Natural killer cell (primary cell): ENCODE data around the gene PDGFRB. TPM values are rescaled to one million over a fixed set of nuclear protein-coding genes. Genes with fewer than 3 reads are reported as not detected.

ENCODE experiments used
- ATAC-seq, 3 donors: fragments of 150-1000 bp in 2 of 3; fragments of 200-7000 bp in 1 of 3; cut with Tn5 transposase; 1 replicate in 1 of 3; 2 replicates in 2 of 3; pipeline ENCODE4 v1.10.0; 2021; ENCODE audit warnings: mild to moderate bottlenecking in 2 of 3, moderate library complexity in 2 of 3
- DNase-seq, 2 donors: peaks; one replicate each; pipeline versions ENCODE4 v3.0.0 to v3.0.0-alpha.2; 2013 to 2021; ENCODE audit warnings: mixed read lengths in 1 of 2
- H3K27ac ChIP-seq: one replicate; pipeline ENCODE4 v1.5.1; 2013; ENCODE audit warnings: mild to moderate bottlenecking, low read length
- H3K27me3 ChIP-seq: one replicate; pipeline ENCODE4 v1.6.1; 2013; ENCODE audit warnings: low read length; ENCODE audit not compliant: control insufficient read depth, insufficient read depth
- H3K36me3 ChIP-seq: one replicate; pipeline ENCODE4 v1.6.1; 2013; ENCODE audit warnings: low read length; ENCODE audit not compliant: control insufficient read depth, insufficient read depth
- H3K4me1 ChIP-seq: one replicate; pipeline ENCODE4 v1.6.1; 2013; ENCODE audit warnings: low read length; ENCODE audit not compliant: control insufficient read depth, insufficient read depth
- H3K4me3 ChIP-seq: one replicate; pipeline ENCODE4 v1.5.1; 2013; ENCODE audit warnings: low read length
- H3K9me3 ChIP-seq: one replicate; pipeline ENCODE4 v1.6.1; 2013; ENCODE audit warnings: low read length; ENCODE audit not compliant: control insufficient read depth, insufficient read depth
- H3K27ac Mint-ChIP-seq, 2 donors: one replicate each; pipeline ENCODE4 v1.8.0; 2022; ENCODE audit warnings: mild to moderate bottlenecking in 2 of 2, mixed read lengths in 2 of 2, moderate library complexity in 1 of 2
- H3K27me3 Mint-ChIP-seq, 2 donors: one replicate each; pipeline ENCODE4 v1.8.0; 2022; ENCODE audit warnings: low read depth in 2 of 2, mixed read lengths in 2 of 2
- H3K36me3 Mint-ChIP-seq: one replicate; pipeline ENCODE4 v1.8.0; 2022; ENCODE audit warnings: mixed read lengths
- H3K4me1 Mint-ChIP-seq, 2 donors: one replicate each; pipeline ENCODE4 v1.8.0; 2022; ENCODE audit warnings: mixed read lengths in 2 of 2
- H3K4me3 Mint-ChIP-seq: one replicate; pipeline ENCODE4 v1.8.0; 2022; ENCODE audit warnings: mild to moderate bottlenecking, moderate library complexity, mixed read lengths
- H3K9me3 Mint-ChIP-seq, 2 donors: one replicate each; pipeline ENCODE4 v1.8.0; 2022; ENCODE audit warnings: mixed read lengths in 2 of 2
- WGBS: methylation state at CpG from one replicate; pipeline ENCODE4 v1.1.7; 2013; ENCODE audit warnings: missing lambda C conversion rate; ENCODE audit not compliant: insufficient coverage; 5-methylcytosine and 5-hydroxymethylcytosine counted together
- intact Hi-C: fragments of 100-400 bp; cut with micrococcal nuclease; formaldehyde crosslinking; loops from one replicate; pipeline ENCODE4 v1.14.2; 2022
- total RNA-seq, 4 donors: library from RNA; stranded (reverse); fragments of 120-200 nt in 1 of 4; gene quantifications; one replicate each; pipeline versions ENCODE4 v1.2.3 to v1.2.4, GENCODE V29; 2013 to 2022
- TF ChIP-seq, protein P1 (sequence below): fragments of 200-600 bp; IDR thresholded peaks from one replicate; pipeline ENCODE4 v1.8.0; 2022; ENCODE audit warnings: antibody characterized with exemption

Gene PDGFRB
- total RNA-seq, 3 donors from 2014 or later (not counting 1 experiment from before 2014, with no cell fraction given) = 44.8 to 93.1 (median 61.6) TPM

DNA sequence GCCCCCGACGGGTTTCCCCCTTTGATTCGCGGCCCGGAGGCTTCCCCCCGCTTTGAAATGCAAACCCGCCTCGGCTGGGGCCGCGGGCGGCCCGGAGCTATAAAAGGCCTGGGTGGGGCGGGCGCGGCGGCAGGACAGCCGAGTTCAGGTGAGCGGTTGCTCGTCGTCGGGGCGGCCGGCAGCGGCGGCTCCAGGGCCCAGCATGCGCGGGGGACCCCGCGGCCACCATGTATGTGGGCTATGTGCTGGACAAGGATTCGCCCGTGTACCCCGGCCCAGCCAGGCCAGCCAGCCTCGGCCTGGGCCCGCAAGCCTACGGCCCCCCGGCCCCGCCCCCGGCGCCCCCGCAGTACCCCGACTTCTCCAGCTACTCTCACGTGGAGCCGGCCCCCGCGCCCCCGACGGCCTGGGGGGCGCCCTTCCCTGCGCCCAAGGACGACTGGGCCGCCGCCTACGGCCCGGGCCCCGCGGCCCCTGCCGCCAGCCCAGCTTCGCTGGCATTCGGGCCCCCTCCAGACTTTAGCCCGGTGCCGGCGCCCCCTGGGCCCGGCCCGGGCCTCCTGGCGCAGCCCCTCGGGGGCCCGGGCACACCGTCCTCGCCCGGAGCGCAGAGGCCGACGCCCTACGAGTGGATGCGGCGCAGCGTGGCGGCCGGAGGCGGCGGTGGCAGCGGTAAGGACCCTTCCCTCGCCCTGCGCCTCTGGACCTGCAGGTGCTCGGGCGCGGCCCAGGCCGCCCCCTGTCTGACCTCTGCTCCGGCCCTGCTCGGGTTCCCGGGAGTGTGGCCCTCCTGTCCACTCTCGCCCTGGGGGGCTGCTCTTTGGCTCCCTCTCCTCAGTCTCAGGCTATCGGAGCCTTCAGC lies 11.2 kb upstream of the PDGFRB start, which contains the start of gene CDX1:
TSS of gene CDX1 (plus strand) at position 129 of the 862 bp plus-strand sequence. CDS start at position 228, 99 bp downstream.
- Histone ChIP-seq H3K4me1 (peaks cover 4% of the 10 kb centered on the region), H3K4me3 (no peak within 1 kb of the TSS), H3K27ac (no peak within 1 kb of the TSS), H3K27me3 (peaks cover 12% of the 10 kb centered on the region), H3K9me3 (no peaks in the 10 kb centered on the region), H3K36me3 (no peaks in the 10 kb centered on the region)
- DNase-seq (no peak), ATAC-seq (no peak)
- TF ChIP-seq, protein P1, sequence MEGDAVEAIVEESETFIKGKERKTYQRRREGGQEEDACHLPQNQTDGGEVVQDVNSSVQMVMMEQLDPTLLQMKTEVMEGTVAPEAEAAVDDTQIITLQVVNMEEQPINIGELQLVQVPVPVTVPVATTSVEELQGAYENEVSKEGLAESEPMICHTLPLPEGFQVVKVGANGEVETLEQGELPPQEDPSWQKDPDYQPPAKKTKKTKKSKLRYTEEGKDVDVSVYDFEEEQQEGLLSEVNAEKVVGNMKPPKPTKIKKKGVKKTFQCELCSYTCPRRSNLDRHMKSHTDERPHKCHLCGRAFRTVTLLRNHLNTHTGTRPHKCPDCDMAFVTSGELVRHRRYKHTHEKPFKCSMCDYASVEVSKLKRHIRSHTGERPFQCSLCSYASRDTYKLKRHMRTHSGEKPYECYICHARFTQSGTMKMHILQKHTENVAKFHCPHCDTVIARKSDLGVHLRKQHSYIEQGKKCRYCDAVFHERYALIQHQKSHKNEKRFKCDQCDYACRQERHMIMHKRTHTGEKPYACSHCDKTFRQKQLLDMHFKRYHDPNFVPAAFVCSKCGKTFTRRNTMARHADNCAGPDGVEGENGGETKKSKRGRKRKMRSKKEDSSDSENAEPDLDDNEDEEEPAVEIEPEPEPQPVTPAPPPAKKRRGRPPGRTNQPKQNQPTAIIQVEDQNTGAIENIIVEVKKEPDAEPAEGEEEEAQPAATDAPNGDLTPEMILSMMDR = no peak
- H3K27me3 Mint-ChIP-seq = peaks cover 46 to 57% of the 10 kb centered on the region in 2 donors
- H3K4me1 Mint-ChIP-seq = peaks cover 0 to 5% of the 10 kb centered on the region in 2 donors
- WGBS = 32% methylated on average over 93 of the region's 93 CpGs
- H3K36me3 Mint-ChIP-seq = no peaks in the 10 kb centered on the region
- no peaks in the 10 kb centered on the region for H3K9me3 Mint-ChIP-seq
- intact Hi-C loops = no loop called here
- no peak within 1 kb of the TSS for H3K4me3 Mint-ChIP-seq
- no peak within 1 kb of the TSS for H3K27ac Mint-ChIP-seq

DNA sequence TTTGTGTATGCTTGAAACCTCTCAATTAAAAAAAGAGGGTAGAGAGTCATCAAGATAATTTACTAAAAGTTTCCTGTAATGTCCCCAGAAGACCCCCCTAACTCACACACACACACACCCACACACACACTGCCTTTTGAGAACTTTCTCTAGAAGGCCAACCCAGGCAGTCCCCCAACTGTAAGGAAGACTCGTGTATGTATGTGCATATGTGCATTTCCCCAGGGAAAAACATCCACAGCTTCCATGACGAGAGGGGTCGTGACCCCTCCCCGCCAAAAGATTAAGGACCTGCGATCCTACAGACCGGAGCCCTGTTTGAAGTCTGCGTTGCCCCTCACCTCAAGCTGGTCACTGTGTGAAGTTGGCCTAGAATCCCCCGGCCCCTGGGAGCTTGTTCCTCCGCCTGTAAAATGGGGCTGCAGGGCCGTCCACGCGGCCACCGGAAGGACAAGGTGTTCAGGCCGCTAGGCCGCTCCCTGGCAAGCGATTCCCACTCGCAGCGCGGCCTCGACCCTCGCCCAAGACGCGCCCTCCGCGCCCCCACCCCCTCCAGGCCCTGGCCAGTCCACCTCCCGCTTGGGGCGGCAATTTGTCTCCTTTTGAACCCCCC lies 10.5 kb upstream of the PDGFRB start:
- Mint-ChIP-seq H3K9me3 (no peaks in the 10 kb centered on the region), H3K27me3 (peaks cover 44 to 53% of the 10 kb centered on the region in 2 donors), H3K4me1 (peaks cover 0 to 10% of the 10 kb centered on the region in 2 donors), H3K27ac (no peak overlapping the region), H3K4me3 (no peak overlapping the region), H3K36me3 (no peaks in the 10 kb centered on the region)
- TF ChIP-seq, protein P1 = no peak
- Histone ChIP-seq H3K27ac (no peak overlapping the region), H3K9me3 (no peaks in the 10 kb centered on the region), H3K27me3 (peaks cover 12% of the 10 kb centered on the region), H3K4me1 (peaks cover 4% of the 10 kb centered on the region), H3K4me3 (no peak overlapping the region), H3K36me3 (no peaks in the 10 kb centered on the region)
- DNase-seq (no peak), ATAC-seq (no peak)
- intact Hi-C loops = no loop called here
- WGBS = 87% methylated on average over 26 of the region's 27 CpGs

DNA sequence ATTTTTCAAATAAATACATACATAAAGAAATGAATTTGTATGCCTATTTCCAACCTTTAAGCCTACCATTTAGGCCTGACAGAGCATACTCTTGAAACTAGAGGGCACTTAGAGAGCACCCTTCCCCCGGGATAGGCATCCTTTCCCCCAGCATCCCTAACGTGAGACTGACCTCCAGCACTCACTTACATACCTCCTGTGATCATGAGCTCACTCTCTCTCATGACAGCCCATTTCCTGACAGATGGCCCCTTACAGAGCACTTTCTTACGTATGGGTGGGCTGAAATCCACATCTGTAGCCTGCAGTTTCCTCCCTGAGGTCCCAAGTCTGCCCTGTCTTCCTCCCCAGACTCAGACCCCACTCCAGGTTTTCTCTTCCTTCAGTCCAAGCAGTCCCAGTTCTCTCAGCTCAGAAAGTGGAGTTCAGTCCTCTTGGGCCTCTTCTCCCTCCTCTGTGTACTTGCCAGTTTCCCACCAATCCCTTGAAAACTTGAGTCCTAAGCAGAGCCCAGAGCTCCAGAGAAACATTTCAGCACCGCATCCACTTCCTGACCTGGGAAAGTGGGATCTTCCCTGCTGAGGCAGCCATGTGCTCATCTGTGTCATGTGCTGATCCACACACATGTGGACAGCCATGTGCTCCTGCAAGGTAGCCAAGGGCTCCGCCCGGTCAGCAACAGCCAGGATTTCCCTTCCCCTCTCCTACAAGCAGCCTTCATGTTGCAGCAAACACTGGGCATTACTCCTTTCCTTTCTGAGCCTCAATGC lies 8.8 kb upstream of the PDGFRB start:
- intact Hi-C loops = no loop called here
- no peaks in the 10 kb centered on the region for H3K36me3 Mint-ChIP-seq
- 74% methylated on average over 6 of the region's 6 CpGs for WGBS

More for the DNA sequence above, 8.8 kb upstream of the PDGFRB start:
- DNase-seq (no peak), ATAC-seq (no peak)
- Mint-ChIP-seq H3K4me3 (no peak overlapping the region), H3K4me1 (peaks cover 0 to 15% of the 10 kb centered on the region in 2 donors), H3K27me3 (peaks cover 33 to 44% of the 10 kb centered on the region in 2 donors), H3K9me3 (no peaks in the 10 kb centered on the region), H3K27ac (no peak overlapping the region)
- Histone ChIP-seq H3K27ac (no peak overlapping the region), H3K27me3 (peaks cover 12% of the 10 kb centered on the region), H3K9me3 (no peaks in the 10 kb centered on the region), H3K4me1 (peaks cover 4% of the 10 kb centered on the region), H3K4me3 (no peak overlapping the region), H3K36me3 (no peaks in the 10 kb centered on the region)
- TF ChIP-seq, protein P1 = no peak
